Chondrocyte (in vitro differentiated cells): ENCODE results near the gene ANGPTL4. TPM values are rescaled to one million over a fixed set of nuclear protein-coding genes. Genes with fewer than 3 reads are reported as not detected.
A peak's percentile ranks its signal among the peaks of the same experiment; 100 is the strongest.
"Not testable (repeated sequence)": the region's sequence is repeated elsewhere in the genome, so short reads cannot be mapped to it uniquely, and the experiment has no call there.

ENCODE experiments used
- DNase-seq: peaks from one replicate; pipeline ENCODE4 v3.0.0; 2021; ENCODE audit warnings: mixed read lengths, low spot score
- H3K27ac Mint-ChIP-seq: one replicate; pipeline ENCODE4 v1.8.0; 2021; ENCODE audit warnings: mild to moderate bottlenecking, moderate library complexity, mixed read lengths; ENCODE audit not compliant: unreplicated experiment
- H3K27me3 Mint-ChIP-seq: 2 replicates; pipeline ENCODE4 v1.8.0; 2021; ENCODE audit warnings: low read depth, mixed read lengths
- H3K36me3 Mint-ChIP-seq: 2 replicates; pipeline ENCODE4 v1.8.0; 2021; ENCODE audit warnings: low read depth, mixed read lengths
- H3K4me1 Mint-ChIP-seq: 2 replicates; pipeline ENCODE4 v1.8.0; 2021; ENCODE audit warnings: low read depth, mild to moderate bottlenecking, mixed read lengths
- H3K4me3 Mint-ChIP-seq: one replicate; pipeline ENCODE4 v1.8.0; 2021; ENCODE audit warnings: mild to moderate bottlenecking, moderate library complexity, mixed read lengths; ENCODE audit not compliant: unreplicated experiment
- H3K9me3 Mint-ChIP-seq: 2 replicates; pipeline ENCODE4 v1.8.0; 2021; ENCODE audit warnings: low read depth, mixed read lengths
- total RNA-seq: library from RNA; stranded (reverse); gene quantifications from 3 replicates; pipeline ENCODE4 v1.2.1, GENCODE V29; 2021
- TF ChIP-seq, protein P1 (sequence below): fragments of 200-600 bp; sonication (generic); IDR thresholded peaks from 2 replicates; pipeline ENCODE4 v1.5.0; 2021; ENCODE audit warnings: antibody characterized with exemption, mild to moderate bottlenecking, moderate library complexity

ANGPTL4 gene
- total RNA-seq, 1 donor from 2014 or later, result 127 TPM

DNA sequence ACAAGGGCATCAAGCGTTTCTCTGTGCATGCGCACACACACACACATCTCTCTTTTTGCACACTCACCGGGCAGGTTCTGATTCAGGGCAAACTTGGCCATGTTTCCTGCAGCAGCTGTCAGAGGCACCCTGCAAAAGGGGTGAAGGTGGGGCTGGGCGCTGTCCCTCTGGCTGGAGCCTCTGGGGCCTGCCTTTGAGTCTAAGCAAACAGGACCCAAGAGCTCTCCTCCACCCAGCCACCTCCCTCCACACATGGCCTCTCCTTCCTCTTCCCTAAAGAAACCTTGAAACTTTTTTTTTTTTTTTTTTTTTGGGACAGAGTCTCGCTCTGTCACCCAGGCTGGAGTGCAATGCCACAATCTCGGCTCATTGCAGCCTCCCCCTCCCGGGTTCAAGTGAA, 26.2 kb upstream of the ANGPTL4 start:
- no peaks in the 10 kb centered on the region for H3K36me3 Mint-ChIP-seq
- peaks cover 8% of the 10 kb centered on the region for H3K4me1 Mint-ChIP-seq
- TF ChIP-seq, protein P1, sequence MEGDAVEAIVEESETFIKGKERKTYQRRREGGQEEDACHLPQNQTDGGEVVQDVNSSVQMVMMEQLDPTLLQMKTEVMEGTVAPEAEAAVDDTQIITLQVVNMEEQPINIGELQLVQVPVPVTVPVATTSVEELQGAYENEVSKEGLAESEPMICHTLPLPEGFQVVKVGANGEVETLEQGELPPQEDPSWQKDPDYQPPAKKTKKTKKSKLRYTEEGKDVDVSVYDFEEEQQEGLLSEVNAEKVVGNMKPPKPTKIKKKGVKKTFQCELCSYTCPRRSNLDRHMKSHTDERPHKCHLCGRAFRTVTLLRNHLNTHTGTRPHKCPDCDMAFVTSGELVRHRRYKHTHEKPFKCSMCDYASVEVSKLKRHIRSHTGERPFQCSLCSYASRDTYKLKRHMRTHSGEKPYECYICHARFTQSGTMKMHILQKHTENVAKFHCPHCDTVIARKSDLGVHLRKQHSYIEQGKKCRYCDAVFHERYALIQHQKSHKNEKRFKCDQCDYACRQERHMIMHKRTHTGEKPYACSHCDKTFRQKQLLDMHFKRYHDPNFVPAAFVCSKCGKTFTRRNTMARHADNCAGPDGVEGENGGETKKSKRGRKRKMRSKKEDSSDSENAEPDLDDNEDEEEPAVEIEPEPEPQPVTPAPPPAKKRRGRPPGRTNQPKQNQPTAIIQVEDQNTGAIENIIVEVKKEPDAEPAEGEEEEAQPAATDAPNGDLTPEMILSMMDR, result no peak
- no peak overlapping the region for H3K4me3 Mint-ChIP-seq
- H3K27ac Mint-ChIP-seq, result no peak overlapping the region
- DNase-seq, result no peak
- no peaks in the 10 kb centered on the region for H3K9me3 Mint-ChIP-seq
- H3K27me3 Mint-ChIP-seq, result peaks cover 30% of the 10 kb centered on the region

DNA sequence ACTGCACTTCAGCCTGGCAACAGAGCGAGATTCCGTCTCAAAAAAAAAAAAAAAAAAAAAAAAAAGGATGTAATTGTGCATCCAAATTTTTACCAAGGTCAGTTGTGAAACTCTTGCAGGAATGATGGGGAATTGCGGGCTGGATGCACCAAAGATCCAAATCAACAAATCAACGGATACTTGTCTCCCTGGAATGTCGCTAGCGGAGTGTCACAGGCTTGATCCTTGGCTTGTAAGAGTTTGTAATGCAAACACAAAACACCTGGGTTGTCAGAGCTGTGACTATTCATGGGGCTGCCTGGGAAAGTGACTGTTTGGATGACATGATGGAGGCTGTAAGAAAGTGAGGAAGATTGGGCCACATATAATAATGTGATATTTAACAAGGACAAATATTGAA, 25.1 kb upstream of the ANGPTL4 start:
- Mint-ChIP-seq H3K4me1 (peaks cover 11% of the 10 kb centered on the region), H3K36me3 (no peaks in the 10 kb centered on the region), H3K27ac (no peak overlapping the region), H3K4me3 (no peak overlapping the region), H3K27me3 (peaks cover 32% of the 10 kb centered on the region), H3K9me3 (no peaks in the 10 kb centered on the region)
- TF ChIP-seq, protein P1, result no peak
- DNase-seq, result no peak

DNA sequence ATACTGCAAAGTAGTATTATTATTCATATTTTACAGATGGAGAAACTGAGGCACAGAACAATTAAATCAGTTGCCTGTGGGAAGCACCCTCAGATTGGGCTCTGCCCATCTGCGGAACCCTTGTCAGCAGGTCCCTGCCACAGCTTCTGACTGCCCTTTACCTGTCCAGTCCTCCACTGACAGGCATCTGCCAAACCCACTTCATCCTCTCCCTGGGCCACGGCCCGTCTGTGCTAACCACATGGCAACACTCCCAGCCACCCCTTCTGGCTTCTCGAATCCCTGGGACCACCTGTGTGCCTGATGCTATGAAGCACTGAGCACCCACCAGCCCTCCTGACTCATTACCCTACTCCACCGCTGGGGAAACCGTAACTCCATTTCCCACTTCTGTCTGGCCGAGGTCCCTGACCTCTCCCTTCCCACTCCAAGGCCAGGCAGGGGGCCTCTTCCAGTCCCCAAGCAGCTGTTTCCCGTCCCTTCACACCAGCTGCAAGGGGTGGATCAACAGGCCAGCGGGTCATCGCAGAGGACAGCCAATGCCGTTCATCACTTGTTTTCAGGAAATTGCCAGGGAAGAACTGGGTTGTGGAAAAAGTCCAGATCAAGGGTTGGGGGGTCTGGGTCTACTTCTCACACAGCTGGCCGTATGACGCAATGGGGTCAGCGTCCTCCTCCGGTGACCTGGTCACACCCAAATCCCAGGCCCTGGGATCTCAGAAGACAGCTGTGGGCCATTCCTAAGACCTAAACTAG, 23.4 kb upstream of the ANGPTL4 start:
- peaks cover 27% of the 10 kb centered on the region for H3K27me3 Mint-ChIP-seq
- no peak overlapping the region for H3K4me3 Mint-ChIP-seq
- H3K27ac Mint-ChIP-seq, result peak overlapping the region; percentile 54
- no peaks in the 10 kb centered on the region for H3K9me3 Mint-ChIP-seq
- no peak for DNase-seq
- TF ChIP-seq, protein P1, result no peak
- peaks cover 7% of the 10 kb centered on the region for H3K4me1 Mint-ChIP-seq
- H3K36me3 Mint-ChIP-seq, result no peaks in the 10 kb centered on the region

DNA sequence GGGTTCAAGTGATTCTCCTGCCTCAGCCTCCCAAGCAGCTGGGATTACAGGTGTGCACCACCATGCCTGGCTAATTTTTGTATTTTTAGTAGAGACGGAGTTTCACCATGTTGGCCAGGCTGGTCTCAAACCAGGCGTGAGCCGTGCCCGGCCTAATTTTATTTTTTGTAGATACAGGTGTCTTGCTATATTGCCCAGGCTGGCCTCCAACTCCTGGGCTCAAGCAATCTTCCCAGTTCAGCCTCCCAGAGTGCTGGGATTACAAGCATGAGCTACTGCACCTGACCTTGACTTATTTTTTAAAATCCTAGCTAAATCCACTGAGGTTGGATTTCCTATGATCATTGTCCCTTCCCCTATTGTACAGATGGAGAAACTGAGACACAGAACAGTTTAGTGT, 22.5 kb upstream of the ANGPTL4 start:
- H3K4me3 Mint-ChIP-seq, result not testable (repeated sequence)
- peaks cover 23% of the 10 kb centered on the region for H3K27me3 Mint-ChIP-seq

DNA sequence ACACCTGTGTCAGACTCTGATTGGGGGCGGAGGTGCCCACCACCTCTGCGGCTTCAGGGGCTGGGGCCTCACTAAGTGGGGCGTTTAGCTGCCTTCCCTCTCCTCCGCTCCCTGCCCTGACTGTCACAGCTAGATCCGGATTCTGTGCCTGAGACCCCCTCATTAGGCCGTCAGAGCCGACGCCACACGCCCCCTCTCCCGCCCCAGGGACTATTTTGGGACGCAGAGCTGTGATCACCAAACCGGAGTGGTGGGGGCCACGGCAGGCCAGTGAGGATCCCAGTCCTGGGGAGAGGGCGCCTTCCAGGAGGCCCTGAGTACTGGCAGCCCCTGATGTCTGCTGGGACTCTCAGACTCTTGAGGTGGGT, 21.7 kb upstream of the ANGPTL4 start:
- H3K27ac Mint-ChIP-seq, result no peak overlapping the region
- H3K36me3 Mint-ChIP-seq, result no peaks in the 10 kb centered on the region
- H3K4me3 Mint-ChIP-seq, result no peak overlapping the region
- peaks cover 7% of the 10 kb centered on the region for H3K4me1 Mint-ChIP-seq
- TF ChIP-seq, protein P1, result no peak
- peaks cover 23% of the 10 kb centered on the region for H3K27me3 Mint-ChIP-seq
- H3K9me3 Mint-ChIP-seq, result no peaks in the 10 kb centered on the region
- DNase-seq, result no peak

More for the DNA sequence above, 22.5 kb upstream of the ANGPTL4 start:
- H3K4me1 Mint-ChIP-seq, H3K36me3 Mint-ChIP-seq, H3K9me3 Mint-ChIP-seq, DNase-seq, H3K27ac Mint-ChIP-seq: not testable (repeated sequence)
